A549 (cell line): ENCODE results near the gene CPE. TPM values are rescaled to one million over a fixed set of nuclear protein-coding genes. Genes with fewer than 3 reads are reported as not detected.

ENCODE experiments used
- ATAC-seq, 2 experiments: fragments of 200-7000 bp in 1 of 2; fragments of >200 bp in 1 of 2; cut with Nextera tagmentation in 1 of 2; cut with Tn5 transposase in 1 of 2; 3 replicates each; pipeline versions ENCODE4 v1.8.0 to v1.9.1; 2018 to 2020; ENCODE audit warnings: mild to moderate bottlenecking in 1 of 2, moderate library complexity in 1 of 2
- CTCF ChIA-PET: fragments of 300-600 bp; sonication (Branson Sonifier 250); formaldehyde crosslinking; extraction: SDS; loops from one replicate; lab custom pipeline; 2021; ENCODE audit warnings: antibody characterized with exemption, inconsistent platforms; lab: Yijun Ruan, JAX
- POLR2A ChIA-PET: fragments of 350-600 bp; formaldehyde crosslinking; extraction: SDS; loops from one replicate; lab custom pipeline; 2021; ENCODE audit warnings: antibody characterized with exemption, inconsistent platforms; lab: Yijun Ruan, JAX
- DNase-seq, 2 experiments: peaks; one replicate each; pipeline versions ENCODE4 v3.0.0 to v3.0.0-alpha.2; 2011 to 2016; ENCODE audit warnings: low read depth in 1 of 2, low spot score in 1 of 2
- FAIRE-seq: peaks from 2 replicates; lab custom pipeline; 2011; peaks lifted over from hg19 to GRCh38; lab: Jason Lieb, UNC
- H3K27ac ChIP-seq, 2 experiments: fragments of >200 bp; sonication (Bioruptor Twin); formaldehyde crosslinking; 3 replicates each; pipeline ENCODE4 v1.5.1; 2016 to 2017
- H3K4me1 ChIP-seq: fragments of >200 bp; sonication (Bioruptor Twin); formaldehyde crosslinking; 3 replicates; pipeline ENCODE4 v1.6.1; 2016
- H3K4me2 ChIP-seq: fragments of >200 bp; sonication (Bioruptor Twin); formaldehyde crosslinking; 3 replicates; pipeline ENCODE4 v1.6.1; 2016
- H3K4me3 ChIP-seq: fragments of >200 bp; sonication (Bioruptor Twin); formaldehyde crosslinking; 3 replicates; pipeline ENCODE4 v1.5.1; 2016
- H3K9me3 ChIP-seq: fragments of >200 bp; sonication (Bioruptor Twin); formaldehyde crosslinking; 3 replicates; pipeline ENCODE4 v1.6.1; 2016
- BHLHE40 ChIP-seq: IDR thresholded peaks from 2 replicates; pipeline ENCODE4 v1.6.1; 2012; ENCODE audit warnings: low read depth, low read length, inconsistent platforms
- CBX8 ChIP-seq: fragments of 200-600 bp; sonication (generic); IDR thresholded peaks from 2 replicates; pipeline ENCODE4 v1.6.1; 2016
- CHD2 ChIP-seq: fragments of 150-350 bp; IDR thresholded peaks from 2 replicates; pipeline ENCODE4 v1.6.1; 2014; ENCODE audit warnings: low read length; ENCODE audit not compliant: partially characterized antibody
- FOXS1 ChIP-seq: fragments of 250-450 bp; sonication (Bioruptor Pico); IDR thresholded peaks from 2 replicates; pipeline ENCODE4 v1.5.0; 2020; ENCODE audit warnings: mild to moderate bottlenecking, moderate library complexity
- HDAC2 ChIP-seq: fragments of 200-600 bp; sonication (generic); IDR thresholded peaks from 2 replicates; pipeline ENCODE4 v1.6.1; 2016
- HOXA7 ChIP-seq: fragments of 250-450 bp; sonication (Bioruptor Pico); IDR thresholded peaks from 2 replicates; pipeline ENCODE4 v1.5.0; 2020; ENCODE audit warnings: mild to moderate bottlenecking, moderate library complexity
- JUN ChIP-seq, 2 experiments: fragments of >200 bp; sonication (Bioruptor Twin); formaldehyde crosslinking; IDR thresholded peaks; 2 replicates in 1 of 2; 3 replicates in 1 of 2; pipeline ENCODE4 v1.6.1; 2016 to 2017
- KDM5A ChIP-seq: fragments of 200-600 bp; sonication (generic); IDR thresholded peaks from 2 replicates; pipeline ENCODE4 v1.6.1; 2016; ENCODE audit warnings: antibody characterized with exemption, mild to moderate bottlenecking
- NFE2L2 ChIP-seq: fragments of 150-350 bp; conservative IDR thresholded peaks from 2 replicates; pipeline ENCODE4 v1.6.1; 2014; ENCODE audit warnings: low read length
- NPAS2 ChIP-seq: fragments of 250-450 bp; sonication (Bioruptor Pico); IDR thresholded peaks from 2 replicates; pipeline ENCODE4 v1.8.0; 2022; ENCODE audit warnings: mild to moderate bottlenecking, moderate library complexity, borderline replicate concordance
- PHF8 ChIP-seq: fragments of 200-600 bp; sonication (generic); IDR thresholded peaks from 2 replicates; pipeline ENCODE4 v1.6.1; 2016; ENCODE audit warnings: low read depth, mild to moderate bottlenecking, antibody characterized with exemption, moderate library complexity, borderline replicate concordance
- POLR2AphosphoS2 ChIP-seq: conservative IDR thresholded peaks from 2 replicates; pipeline ENCODE4 v1.6.1; 2012; ENCODE audit warnings: low read length, improper control_type of control experiment, inconsistent platforms
- TFCP2L1 ChIP-seq: fragments of 250-450 bp; sonication (Bioruptor Pico); IDR thresholded peaks from 2 replicates; pipeline ENCODE4 v1.5.0; 2021; ENCODE audit warnings: mild to moderate bottlenecking
- ZFP36 ChIP-seq: fragments of 450-650 bp; IDR thresholded peaks from 2 replicates; pipeline ENCODE4 v1.6.1; 2014; ENCODE audit warnings: borderline replicate concordance; ENCODE audit not compliant: partially characterized antibody
- WGBS: methylation state at CpG from one replicate; pipeline ENCODE4 v1.1.6; 2017; ENCODE audit errors: missing lambda C conversion rate; 5-methylcytosine and 5-hydroxymethylcytosine counted together
- polyA plus RNA-seq, 4 experiments: library from polyadenylated mRNA; depleted of rRNA in 3 of 4; stranded (reverse); fragments of >200 nt; fragmentation: RNase III in 1 of 4; extraction: RNeasy Plus Mini Kit Qiagen cat#74134 plus additional on column Dnase treatment in 1 of 4; gene quantifications; 2 replicates in 3 of 4; 3 replicates in 1 of 4; pipeline ENCODE4 v1.2.3, GENCODE V29; 2011 to 2017
- TF ChIP-seq, protein P1 (sequence below): fragments of 200-600 bp; sonication (generic); IDR thresholded peaks from 2 replicates; pipeline ENCODE4 v1.6.1; 2016; ENCODE audit warnings: antibody characterized with exemption, mild to moderate bottlenecking, moderate library complexity
- TF ChIP-seq, protein P2 (sequence below): fragments of >200 bp; sonication (Bioruptor Twin); formaldehyde crosslinking; IDR thresholded peaks from 2 replicates; pipeline ENCODE4 v1.6.1; 2016
- TF ChIP-seq, protein P3 (sequence below): IDR thresholded peaks from 2 replicates; pipeline ENCODE4 v1.6.1; 2012
- TF ChIP-seq, protein P4 (sequence below): fragments of 250-450 bp; sonication (Bioruptor Pico); IDR thresholded peaks from 2 replicates; pipeline ENCODE4 v1.5.0; 2021; ENCODE audit warnings: mild to moderate bottlenecking, moderate library complexity, borderline replicate concordance

Gene CPE
- polyA plus RNA-seq, 2 of the 4 experiments (the other 2 are of a cell fraction) = 1.6 to 1.9 TPM

DNA sequence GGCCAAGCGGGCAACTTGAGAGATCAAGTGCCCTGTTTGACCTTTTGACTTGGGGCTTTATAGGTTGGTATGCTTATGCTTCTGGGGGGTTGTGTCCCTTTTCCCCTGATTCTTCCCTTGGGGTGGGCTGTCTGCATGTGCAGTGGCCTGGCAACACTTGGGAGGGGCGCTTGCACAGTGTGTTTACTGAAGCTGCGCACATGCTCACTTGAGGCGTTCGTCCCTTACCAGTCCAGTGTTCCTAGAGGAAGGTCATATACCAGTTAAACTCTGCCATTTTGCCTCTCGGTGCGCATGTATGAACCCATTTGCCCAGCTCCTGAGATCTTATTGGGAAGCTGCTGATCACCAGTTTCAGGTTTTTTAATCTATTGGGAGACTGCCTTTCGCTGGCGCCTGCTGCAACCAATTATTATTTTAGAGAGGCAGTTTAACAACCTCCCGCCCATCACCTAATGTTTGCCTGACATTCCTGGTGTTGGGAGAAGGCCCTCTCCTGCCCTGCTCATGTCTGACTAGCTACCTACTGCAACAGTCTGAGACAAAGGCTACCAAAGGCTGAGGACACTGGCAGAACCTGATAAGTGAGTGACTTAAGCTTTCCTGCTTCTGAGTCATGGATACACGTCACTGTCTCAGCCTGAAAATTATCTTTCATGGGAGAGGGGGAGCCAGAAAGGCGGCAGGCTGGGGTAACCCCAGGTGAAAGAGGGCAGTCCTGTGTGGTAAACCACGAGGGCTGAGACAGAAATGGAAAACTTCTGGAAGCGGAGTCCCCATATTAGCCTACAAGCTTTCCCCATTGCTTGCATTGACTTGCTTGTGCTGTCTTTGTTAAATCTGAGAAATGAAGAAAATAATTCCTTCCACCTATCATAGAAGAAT lies 97.6 kb downstream of the CPE start:
- CTCF ChIA-PET = interaction anchor here (1.2 kb wide), 1 partner anchor 98 kb away, joined by 3 read pairs; the partner anchor contains the start of gene CPE
- H3K27ac ChIP-seq = no peak overlapping the region
- H3K4me1 ChIP-seq = no peaks in the 10 kb centered on the region
- 68% methylated on average over 12 of the region's 14 CpGs for WGBS
- POLR2A ChIA-PET = no interaction called here
- ATAC-seq = 0 out of 6 replicates have a peak, but pooled peaks of 1 of the 2 experiments have one; percentile 54
- H3K4me2 ChIP-seq = no peak overlapping the region; the same call in 2 of the 3 replicates
- FAIRE-seq = no peak
- TF ChIP-seq HOXA7 (CRISPR knock-in tag) (no peak), FOXS1 (CRISPR knock-in tag) (no peak), CHD2 (no peak), BHLHE40 (no peak), POLR2AphosphoS2 (no peak)
- TF ChIP-seq, protein P1, sequence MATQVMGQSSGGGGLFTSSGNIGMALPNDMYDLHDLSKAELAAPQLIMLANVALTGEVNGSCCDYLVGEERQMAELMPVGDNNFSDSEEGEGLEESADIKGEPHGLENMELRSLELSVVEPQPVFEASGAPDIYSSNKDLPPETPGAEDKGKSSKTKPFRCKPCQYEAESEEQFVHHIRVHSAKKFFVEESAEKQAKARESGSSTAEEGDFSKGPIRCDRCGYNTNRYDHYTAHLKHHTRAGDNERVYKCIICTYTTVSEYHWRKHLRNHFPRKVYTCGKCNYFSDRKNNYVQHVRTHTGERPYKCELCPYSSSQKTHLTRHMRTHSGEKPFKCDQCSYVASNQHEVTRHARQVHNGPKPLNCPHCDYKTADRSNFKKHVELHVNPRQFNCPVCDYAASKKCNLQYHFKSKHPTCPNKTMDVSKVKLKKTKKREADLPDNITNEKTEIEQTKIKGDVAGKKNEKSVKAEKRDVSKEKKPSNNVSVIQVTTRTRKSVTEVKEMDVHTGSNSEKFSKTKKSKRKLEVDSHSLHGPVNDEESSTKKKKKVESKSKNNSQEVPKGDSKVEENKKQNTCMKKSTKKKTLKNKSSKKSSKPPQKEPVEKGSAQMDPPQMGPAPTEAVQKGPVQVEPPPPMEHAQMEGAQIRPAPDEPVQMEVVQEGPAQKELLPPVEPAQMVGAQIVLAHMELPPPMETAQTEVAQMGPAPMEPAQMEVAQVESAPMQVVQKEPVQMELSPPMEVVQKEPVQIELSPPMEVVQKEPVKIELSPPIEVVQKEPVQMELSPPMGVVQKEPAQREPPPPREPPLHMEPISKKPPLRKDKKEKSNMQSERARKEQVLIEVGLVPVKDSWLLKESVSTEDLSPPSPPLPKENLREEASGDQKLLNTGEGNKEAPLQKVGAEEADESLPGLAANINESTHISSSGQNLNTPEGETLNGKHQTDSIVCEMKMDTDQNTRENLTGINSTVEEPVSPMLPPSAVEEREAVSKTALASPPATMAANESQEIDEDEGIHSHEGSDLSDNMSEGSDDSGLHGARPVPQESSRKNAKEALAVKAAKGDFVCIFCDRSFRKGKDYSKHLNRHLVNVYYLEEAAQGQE = no peak
- TF ChIP-seq, protein P2, sequence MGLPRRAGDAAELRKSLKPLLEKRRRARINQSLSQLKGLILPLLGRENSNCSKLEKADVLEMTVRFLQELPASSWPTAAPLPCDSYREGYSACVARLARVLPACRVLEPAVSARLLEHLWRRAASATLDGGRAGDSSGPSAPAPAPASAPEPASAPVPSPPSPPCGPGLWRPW = no peak
- DNase-seq = peak in 1 of 2 experiments; percentile 6
- H3K9me3 ChIP-seq = peaks cover 10% of the 10 kb centered on the region; the same call in 2 of the 3 replicates
- H3K4me3 ChIP-seq = no peak overlapping the region

DNA sequence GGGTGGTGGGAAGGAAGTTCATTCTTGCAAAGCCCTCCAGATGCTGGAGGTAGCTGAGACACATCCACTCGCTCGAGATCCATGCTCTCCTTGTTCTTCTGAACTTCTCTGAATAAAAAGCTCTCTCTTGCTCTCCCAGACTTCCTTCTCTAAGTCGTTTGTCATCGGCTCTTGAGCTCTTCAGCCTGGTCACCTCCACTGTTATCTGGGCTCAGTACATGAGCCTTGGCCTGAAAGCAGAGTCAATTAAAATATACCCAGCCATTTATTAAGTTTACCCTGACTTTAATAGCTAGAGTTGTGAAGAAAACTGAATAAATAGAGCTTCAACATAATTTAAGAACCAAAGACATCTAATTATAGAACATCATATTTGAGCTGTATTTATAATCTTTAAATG lies 99.0 kb downstream of the CPE start:
- Histone ChIP-seq H3K4me3 (no peak overlapping the region), H3K9me3 (peaks cover 2% of the 10 kb centered on the region; the same call in 2 of the 3 replicates), H3K4me1 (no peaks in the 10 kb centered on the region), H3K4me2 (no peak overlapping the region), H3K27ac (no peak overlapping the region)
- WGBS = 40% methylated on average over 4 of the region's 4 CpGs
- DNase-seq (no peak), FAIRE-seq (no peak), ATAC-seq (no peak)
- CTCF ChIA-PET = interaction anchor here (1.1 kb wide), 1 partner anchor 12 kb away, joined by 4 read pairs; no protein-coding TSS in a partner anchor
- POLR2A ChIA-PET = interaction anchor here (0.7 kb wide), 1 partner anchor 365 kb away, joined by 3 read pairs; the partner anchor contains the start of gene TMEM192
- TF ChIP-seq CBX8 = no peak
- TF ChIP-seq ZFP36 = no peak
- no peak for TF ChIP-seq TFCP2L1 (CRISPR knock-in tag)
- no peak for TF ChIP-seq NFE2L2
- no peak for TF ChIP-seq NPAS2 (CRISPR knock-in tag)
- no peak for TF ChIP-seq HDAC2
- TF ChIP-seq JUN (IDR thresholded peaks at IDR 0.05) = no peak
- no peak for TF ChIP-seq HOXA7 (CRISPR knock-in tag)
- TF ChIP-seq, protein P3, sequence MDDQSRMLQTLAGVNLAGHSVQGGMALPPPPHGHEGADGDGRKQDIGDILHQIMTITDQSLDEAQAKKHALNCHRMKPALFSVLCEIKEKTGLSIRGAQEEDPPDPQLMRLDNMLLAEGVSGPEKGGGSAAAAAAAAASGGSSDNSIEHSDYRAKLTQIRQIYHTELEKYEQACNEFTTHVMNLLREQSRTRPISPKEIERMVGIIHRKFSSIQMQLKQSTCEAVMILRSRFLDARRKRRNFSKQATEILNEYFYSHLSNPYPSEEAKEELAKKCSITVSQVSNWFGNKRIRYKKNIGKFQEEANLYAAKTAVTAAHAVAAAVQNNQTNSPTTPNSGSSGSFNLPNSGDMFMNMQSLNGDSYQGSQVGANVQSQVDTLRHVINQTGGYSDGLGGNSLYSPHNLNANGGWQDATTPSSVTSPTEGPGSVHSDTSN = no peak
- TF ChIP-seq PHF8 = no peak
- TF ChIP-seq, protein P1 = no peak
- TF ChIP-seq, protein P2 = no peak
- no peak for TF ChIP-seq KDM5A
- TF ChIP-seq, protein P4, sequence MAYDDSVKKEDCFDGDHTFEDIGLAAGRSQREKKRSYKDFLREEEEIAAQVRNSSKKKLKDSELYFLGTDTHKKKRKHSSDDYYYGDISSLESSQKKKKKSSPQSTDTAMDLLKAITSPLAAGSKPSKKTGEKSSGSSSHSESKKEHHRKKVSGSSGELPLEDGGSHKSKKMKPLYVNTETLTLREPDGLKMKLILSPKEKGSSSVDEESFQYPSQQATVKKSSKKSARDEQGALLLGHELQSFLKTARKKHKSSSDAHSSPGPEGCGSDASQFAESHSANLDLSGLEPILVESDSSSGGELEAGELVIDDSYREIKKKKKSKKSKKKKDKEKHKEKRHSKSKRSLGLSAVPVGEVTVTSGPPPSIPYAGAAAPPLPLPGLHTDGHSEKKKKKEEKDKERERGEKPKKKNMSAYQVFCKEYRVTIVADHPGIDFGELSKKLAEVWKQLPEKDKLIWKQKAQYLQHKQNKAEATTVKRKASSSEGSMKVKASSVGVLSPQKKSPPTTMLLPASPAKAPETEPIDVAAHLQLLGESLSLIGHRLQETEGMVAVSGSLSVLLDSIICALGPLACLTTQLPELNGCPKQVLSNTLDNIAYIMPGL = no peak
